A549 (cell line): Measurements from ENCODE around the gene CASP3. TPM values are rescaled to one million over a fixed set of nuclear protein-coding genes. Genes with fewer than 3 reads are reported as not detected.
"Not testable (repeated sequence)": the region's sequence is repeated elsewhere in the genome, so short reads cannot be mapped to it uniquely, and the experiment has no call there.

Source experiments
- ATAC-seq, 2 experiments: fragments of 200-7000 bp in 1 of 2; fragments of >200 bp in 1 of 2; cut with Nextera tagmentation in 1 of 2; cut with Tn5 transposase in 1 of 2; 3 replicates each; pipeline versions ENCODE4 v1.8.0 to v1.9.1; 2018 to 2020; ENCODE audit warnings: mild to moderate bottlenecking in 1 of 2, moderate library complexity in 1 of 2
- CTCF ChIA-PET: fragments of 300-600 bp; sonication (Branson Sonifier 250); formaldehyde crosslinking; extraction: SDS; loops from one replicate; lab custom pipeline; 2021; ENCODE audit warnings: antibody characterized with exemption, inconsistent platforms; lab: Yijun Ruan, JAX
- POLR2A ChIA-PET: fragments of 350-600 bp; formaldehyde crosslinking; extraction: SDS; loops from one replicate; lab custom pipeline; 2021; ENCODE audit warnings: antibody characterized with exemption, inconsistent platforms; lab: Yijun Ruan, JAX
- DNase-seq, 2 experiments: peaks; one replicate each; pipeline versions ENCODE4 v3.0.0 to v3.0.0-alpha.2; 2011 to 2016; ENCODE audit warnings: low read depth in 1 of 2, low spot score in 1 of 2
- FAIRE-seq: peaks from 2 replicates; lab custom pipeline; 2011; peaks lifted over from hg19 to GRCh38; lab: Jason Lieb, UNC
- H3K27ac ChIP-seq, 2 experiments: fragments of >200 bp; sonication (Bioruptor Twin); formaldehyde crosslinking; 3 replicates each; pipeline ENCODE4 v1.5.1; 2016 to 2017
- H3K4me1 ChIP-seq: fragments of >200 bp; sonication (Bioruptor Twin); formaldehyde crosslinking; 3 replicates; pipeline ENCODE4 v1.6.1; 2016
- H3K4me2 ChIP-seq: fragments of >200 bp; sonication (Bioruptor Twin); formaldehyde crosslinking; 3 replicates; pipeline ENCODE4 v1.6.1; 2016
- H3K4me3 ChIP-seq: fragments of >200 bp; sonication (Bioruptor Twin); formaldehyde crosslinking; 3 replicates; pipeline ENCODE4 v1.5.1; 2016
- H3K9me3 ChIP-seq: fragments of >200 bp; sonication (Bioruptor Twin); formaldehyde crosslinking; 3 replicates; pipeline ENCODE4 v1.6.1; 2016
- BHLHE40 ChIP-seq: IDR thresholded peaks from 2 replicates; pipeline ENCODE4 v1.6.1; 2012; ENCODE audit warnings: low read depth, low read length, inconsistent platforms
- CTCF ChIP-seq: fragments of >200 bp; sonication (Bioruptor Twin); formaldehyde crosslinking; IDR thresholded peaks from 3 replicates; pipeline ENCODE4 v1.5.1; 2016
- E2F6 ChIP-seq: IDR thresholded peaks from 2 replicates; pipeline ENCODE4 v1.6.1; 2012; ENCODE audit warnings: low read depth, borderline replicate concordance
- EHF ChIP-seq: fragments of 250-450 bp; sonication (Bioruptor Pico); IDR thresholded peaks from 2 replicates; pipeline ENCODE4 v1.5.0; 2020; ENCODE audit warnings: mild to moderate bottlenecking
- EHMT2 ChIP-seq: fragments of 200-600 bp; sonication (generic); IDR thresholded peaks from 2 replicates; pipeline ENCODE4 v1.6.1; 2016; ENCODE audit warnings: antibody characterized with exemption, low read depth, mild to moderate bottlenecking, moderate library complexity
- ELK1 ChIP-seq: fragments of 150-350 bp; IDR thresholded peaks from 2 replicates; pipeline ENCODE4 v1.6.1; 2014; ENCODE audit warnings: low read depth, mild to moderate bottlenecking, low read length
- ESRRA ChIP-seq: fragments of 150-350 bp; IDR thresholded peaks from 2 replicates; pipeline ENCODE4 v1.6.1; 2014; ENCODE audit warnings: mild to moderate bottlenecking, low read length, borderline replicate concordance
- JUNB ChIP-seq: fragments of >200 bp; sonication (Bioruptor Twin); formaldehyde crosslinking; IDR thresholded peaks from 2 replicates; pipeline ENCODE4 v1.6.1; 2016
- KDM1A ChIP-seq: fragments of 200-600 bp; sonication (generic); IDR thresholded peaks from 2 replicates; pipeline ENCODE4 v1.6.1; 2016; ENCODE audit warnings: low read depth, mild to moderate bottlenecking
- KDM5A ChIP-seq: fragments of 200-600 bp; sonication (generic); IDR thresholded peaks from 2 replicates; pipeline ENCODE4 v1.6.1; 2016; ENCODE audit warnings: antibody characterized with exemption, mild to moderate bottlenecking
- MYC ChIP-seq: IDR thresholded peaks from 2 replicates; pipeline ENCODE4 v1.6.1; 2012; ENCODE audit warnings: mild to moderate bottlenecking, inconsistent platforms, low read length, improper control_type of control experiment, borderline replicate concordance
- POLR2A ChIP-seq: IDR thresholded peaks from 2 replicates; pipeline ENCODE4 v1.6.1; 2012; ENCODE audit warnings: mild to moderate bottlenecking, low read length
- POLR2AphosphoS2 ChIP-seq: conservative IDR thresholded peaks from 2 replicates; pipeline ENCODE4 v1.6.1; 2012; ENCODE audit warnings: low read length, improper control_type of control experiment, inconsistent platforms
- RAD21 ChIP-seq, 2 experiments: fragments of >200 bp in 1 of 2; sonication (Bioruptor Twin) in 1 of 2; formaldehyde crosslinking in 1 of 2; IDR thresholded peaks in 1 of 2; conservative IDR thresholded peaks in 1 of 2; 2 replicates in 1 of 2; 3 replicates in 1 of 2; pipeline ENCODE4 v1.6.1; 2012 to 2018; ENCODE audit warnings: inconsistent platforms in 1 of 2
- REST ChIP-seq: fragments of 200-600 bp; sonication (generic); IDR thresholded peaks from 2 replicates; pipeline ENCODE4 v1.6.1; 2016; ENCODE audit warnings: antibody characterized with exemption, mild to moderate bottlenecking, moderate library complexity
- RNF2 ChIP-seq: fragments of 200-600 bp; sonication (generic); IDR thresholded peaks from 2 replicates; pipeline ENCODE4 v1.6.1; 2016; ENCODE audit warnings: low read depth, mild to moderate bottlenecking, antibody characterized with exemption, moderate library complexity, borderline replicate concordance
- SREBF2 ChIP-seq: fragments of 450-650 bp; IDR thresholded peaks from 2 replicates; pipeline ENCODE4 v1.6.1; 2014; ENCODE audit warnings: mild to moderate bottlenecking, moderate library complexity
- TFCP2L1 ChIP-seq: fragments of 250-450 bp; sonication (Bioruptor Pico); IDR thresholded peaks from 2 replicates; pipeline ENCODE4 v1.5.0; 2021; ENCODE audit warnings: mild to moderate bottlenecking
- ZSCAN20 ChIP-seq: fragments of 250-450 bp; sonication (Bioruptor Pico); IDR thresholded peaks from 2 replicates; pipeline ENCODE4 v1.8.0; 2022; ENCODE audit warnings: mild to moderate bottlenecking, moderate library complexity
- WGBS: methylation state at CpG from one replicate; pipeline ENCODE4 v1.1.6; 2017; ENCODE audit errors: missing lambda C conversion rate; 5-methylcytosine and 5-hydroxymethylcytosine counted together
- polyA plus RNA-seq, 4 experiments: library from polyadenylated mRNA; depleted of rRNA in 3 of 4; stranded (reverse); fragments of >200 nt; fragmentation: RNase III in 1 of 4; extraction: RNeasy Plus Mini Kit Qiagen cat#74134 plus additional on column Dnase treatment in 1 of 4; gene quantifications; 2 replicates in 3 of 4; 3 replicates in 1 of 4; pipeline ENCODE4 v1.2.3, GENCODE V29; 2011 to 2017

The CASP3 gene
- polyA plus RNA-seq, 2 of the 4 experiments (the other 2 are of a cell fraction) = 17.4 to 25.4 TPM

- H3K4me2 ChIP-seq, FAIRE-seq, H3K4me3 ChIP-seq, ATAC-seq, H3K9me3 ChIP-seq, POLR2A ChIA-PET, H3K27ac ChIP-seq, CTCF ChIA-PET, DNase-seq, H3K4me1 ChIP-seq: not testable (repeated sequence)
- 0% methylated on average over 1 of the region's 1 CpG for WGBS
Measured at GRCh38 chr4:184602857-184603256, 46.4 kb downstream of the CASP3 start.

GRCh38 chr4:184600982-184601381 is 48.3 kb downstream of the CASP3 start:
- DNase-seq, H3K4me3 ChIP-seq, H3K9me3 ChIP-seq, H3K4me1 ChIP-seq, H3K27ac ChIP-seq, FAIRE-seq, H3K4me2 ChIP-seq, POLR2A ChIA-PET, ATAC-seq: not testable (repeated sequence)
- 50% methylated on average over 7 of the region's 8 CpGs for WGBS
- CTCF ChIA-PET = interaction anchor here (1.2 kb wide), 1 partner anchor 11 kb away, joined by 3 read pairs; no protein-coding TSS in a partner anchor

GRCh38 chr4:184599492-184600135 is 49.6 kb downstream of the CASP3 start:
- 69% methylated on average over 7 of the region's 7 CpGs for WGBS
- POLR2A ChIA-PET = no interaction called here
- CTCF ChIA-PET = no interaction called here
- H3K9me3 ChIP-seq = no peaks in the 10 kb centered on the region
- no peak for FAIRE-seq
- H3K27ac ChIP-seq = no peak overlapping the region
- H3K4me3 ChIP-seq = no peak overlapping the region
- TF ChIP-seq ESRRA (no peak), EHMT2 (no peak), BHLHE40 (no peak), KDM5A (no peak), ZSCAN20 (no peak), POLR2A (no peak), CTCF (no peak), RAD21 (conservative IDR thresholded peaks at IDR 0.05 in 1 of 2, IDR thresholded peaks at IDR 0.05 in 1 of 2) (no peak), SREBF2 (no peak), TFCP2L1 (CRISPR knock-in tag) (no peak), MYC (no peak), ELK1 (no peak), EHF (no peak), KDM1A (no peak), E2F6 (no peak), RNF2 (no peak), REST (no peak), POLR2AphosphoS2 (no peak), JUNB (no peak)
- no peak overlapping the region for H3K4me2 ChIP-seq
- ATAC-seq = no peak
- DNase-seq = no peak
- H3K4me1 ChIP-seq = no peaks in the 10 kb centered on the region
